ENCODE data around the gene CACNA1C.

The CACNA1C gene

GRCh38 chr12:2160043-2160442 is 107.3 kb downstream of the CACNA1C start:
- TF ChIP-seq CTCF (IDR thresholded peaks at IDR 0.05; ENCODE audit: low read depth, low read length, poor library complexity, severe bottlenecking) (no peak), EZH2phosphoT487 (IDR thresholded peaks at IDR 0.05; ENCODE audit: borderline replicate concordance, low read length) (no peak)
- H3K4me2 ChIP-seq (ENCODE audit: low read length) = no peak overlapping the region
- no peaks in the 10 kb centered on the region for H3K9me2 ChIP-seq (replicated peaks; ENCODE audit: control insufficient read depth, low read length)
- no peaks in the 10 kb centered on the region for H4K20me1 ChIP-seq (ENCODE audit: control insufficient read depth, insufficient read depth, low read depth, low read length)
- H3K4me3 ChIP-seq (ENCODE audit: low read length) = no peak overlapping the region
- no peaks in the 10 kb centered on the region for H3K9me3 ChIP-seq (ENCODE audit: control insufficient read depth, insufficient read depth, low read length)
- no peaks in the 10 kb centered on the region for H3F3A ChIP-seq (ENCODE audit: control insufficient read depth, insufficient read depth)
- peaks cover 12% of the 10 kb centered on the region for H3K27me3 ChIP-seq (ENCODE audit: control insufficient read depth, low read length)
- no peaks in the 10 kb centered on the region for H3K4me1 ChIP-seq (ENCODE audit: control insufficient read depth, low read length)
- no peaks in the 10 kb centered on the region for H3K79me2 ChIP-seq (ENCODE audit: control insufficient read depth, low read length)
- H3K36me3 ChIP-seq (ENCODE audit: control insufficient read depth, low read length) = no peaks in the 10 kb centered on the region
- H3K27ac ChIP-seq (ENCODE audit: low read depth, low read length) = no peak overlapping the region

GRCh38 chr12:2161473-2161872 is 108.7 kb downstream of the CACNA1C start:
- Histone ChIP-seq H3F3A (ENCODE audit: control insufficient read depth, insufficient read depth) (no peaks in the 10 kb centered on the region), H3K9me2 (replicated peaks; ENCODE audit: control insufficient read depth, low read length) (no peaks in the 10 kb centered on the region), H3K27me3 (ENCODE audit: control insufficient read depth, low read length) (peaks cover 24% of the 10 kb centered on the region)

GRCh38 chr12:2163177-2163941 is 110.6 kb downstream of the CACNA1C start:
- no peaks in the 10 kb centered on the region for H3K9me2 ChIP-seq (replicated peaks; ENCODE audit: control insufficient read depth, low read length)
- no peaks in the 10 kb centered on the region for H3K4me1 ChIP-seq (ENCODE audit: control insufficient read depth, low read length)
- no peaks in the 10 kb centered on the region for H3K36me3 ChIP-seq (ENCODE audit: control insufficient read depth, low read length)
- H3F3A ChIP-seq (ENCODE audit: control insufficient read depth, insufficient read depth) = no peaks in the 10 kb centered on the region
- H3K4me3 ChIP-seq (ENCODE audit: low read length) = no peak overlapping the region
- peaks cover 27% of the 10 kb centered on the region for H3K27me3 ChIP-seq (ENCODE audit: control insufficient read depth, low read length)
- H3K27ac ChIP-seq (ENCODE audit: low read depth, low read length) = no peak overlapping the region
- TF ChIP-seq CTCF (IDR thresholded peaks at IDR 0.05; ENCODE audit: low read depth, low read length, poor library complexity, severe bottlenecking) (no peak), EZH2phosphoT487 (IDR thresholded peaks at IDR 0.05; ENCODE audit: borderline replicate concordance, low read length) (no peak)
- H3K4me2 ChIP-seq (ENCODE audit: low read length) = no peak overlapping the region
- H3K9me3 ChIP-seq (ENCODE audit: control insufficient read depth, insufficient read depth, low read length) = no peaks in the 10 kb centered on the region
- no peaks in the 10 kb centered on the region for H3K79me2 ChIP-seq (ENCODE audit: control insufficient read depth, low read length)
- no peaks in the 10 kb centered on the region for H4K20me1 ChIP-seq (ENCODE audit: control insufficient read depth, insufficient read depth, low read depth, low read length)

More at GRCh38 chr12:2161473-2161872, 108.7 kb downstream of the CACNA1C start:
- Histone ChIP-seq H3K36me3 (ENCODE audit: control insufficient read depth, low read length) (no peaks in the 10 kb centered on the region), H3K4me1 (ENCODE audit: control insufficient read depth, low read length) (no peaks in the 10 kb centered on the region), H3K4me3 (ENCODE audit: low read length) (no peak overlapping the region), H3K27ac (ENCODE audit: low read depth, low read length) (no peak overlapping the region), H3K4me2 (ENCODE audit: low read length) (no peak overlapping the region), H3K79me2 (ENCODE audit: control insufficient read depth, low read length) (no peaks in the 10 kb centered on the region), H4K20me1 (ENCODE audit: control insufficient read depth, insufficient read depth, low read depth, low read length) (no peaks in the 10 kb centered on the region), H3K9me3 (ENCODE audit: control insufficient read depth, insufficient read depth, low read length) (no peaks in the 10 kb centered on the region)
- no peak for TF ChIP-seq CTCF (IDR thresholded peaks at IDR 0.05; ENCODE audit: low read depth, low read length, poor library complexity, severe bottlenecking)
- no peak for TF ChIP-seq EZH2phosphoT487 (IDR thresholded peaks at IDR 0.05; ENCODE audit: borderline replicate concordance, low read length)

All from DOHH2 (cell line).